ENCODE data around the gene EPOP. TPM values are rescaled to one million over a fixed set of nuclear protein-coding genes. Genes with fewer than 3 reads are reported as not detected.
"Not testable (repeated sequence)": the region's sequence is repeated elsewhere in the genome, so short reads cannot be mapped to it uniquely, and the experiment has no call there.

EPOP gene
- total RNA-seq, 4 donors from 2014 or later, result 1.3 to 5.7 (median 4.6) TPM

DNA sequence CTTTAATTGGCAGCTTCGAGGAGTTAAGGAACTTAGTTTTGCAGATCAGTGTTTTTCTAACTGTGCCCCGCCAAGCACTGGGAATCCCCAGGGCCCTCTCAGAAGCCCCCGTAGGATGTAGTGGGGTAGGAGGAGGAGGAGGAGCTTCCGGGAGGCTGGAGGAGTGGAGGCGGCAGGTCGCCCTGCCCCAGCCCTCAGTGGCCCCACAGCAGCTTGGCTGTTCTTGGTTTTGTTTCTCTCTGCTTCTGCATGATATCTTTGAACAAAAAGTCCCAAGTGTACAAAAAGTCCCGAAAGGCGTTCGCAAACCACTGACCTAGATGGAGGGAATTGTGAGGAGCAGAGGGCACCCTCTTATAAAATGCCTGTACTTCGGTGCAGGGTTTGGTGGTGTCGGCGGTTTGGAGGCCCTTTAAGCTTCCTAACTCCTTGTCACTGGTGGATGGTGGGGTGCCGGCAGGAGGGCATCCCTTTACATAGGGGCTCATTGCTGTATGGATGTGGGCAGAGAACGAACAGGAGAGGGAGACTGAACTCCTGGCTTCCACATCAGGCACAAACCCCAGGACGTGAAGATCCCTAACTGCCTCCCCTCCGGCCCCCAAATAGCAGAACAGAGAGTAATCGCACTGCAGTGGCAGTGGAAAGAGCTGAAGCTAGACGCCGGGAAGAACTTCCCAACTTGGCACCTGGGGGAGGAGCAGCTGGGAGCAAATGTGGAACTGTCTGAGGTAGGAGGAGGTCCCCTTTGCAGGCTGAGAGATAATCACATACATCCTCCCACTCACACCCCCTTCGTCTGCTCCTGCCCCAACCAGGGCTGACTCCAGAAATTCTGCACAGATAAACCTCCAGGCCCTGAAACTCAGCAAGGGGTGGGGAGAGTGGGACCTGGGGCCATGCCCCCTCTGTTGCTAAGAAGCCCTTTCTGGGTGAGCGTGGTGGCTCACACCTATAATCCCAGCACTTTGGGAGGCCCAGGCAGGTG is 20.1 kb downstream of the EPOP start:
- DNase-seq (ENCODE audit: low spot score in 2 of 2), result no peak
- Histone ChIP-seq H3K27me3 (peaks cover 0 to 55% of the 10 kb centered on the region in 2 donors), H3K9me3 (no peaks in the 10 kb centered on the region), H3K36me3 (no peaks in the 10 kb centered on the region), H3K4me3 (no peak overlapping the region), H3K27ac (no peak overlapping the region), H3K4me1 (peaks cover 0 to 14% (median 0%) of the 10 kb centered on the region in 4 donors)
- WGBS, 2 donors, result 34 to 46% methylated on average over 19 to 21 of the region's 21 CpGs
- TF ChIP-seq POLR2A (IDR thresholded peaks at IDR 0.05) (no peak), EP300 (IDR thresholded peaks at IDR 0.05) (no peak)
- TF ChIP-seq, protein P1, sequence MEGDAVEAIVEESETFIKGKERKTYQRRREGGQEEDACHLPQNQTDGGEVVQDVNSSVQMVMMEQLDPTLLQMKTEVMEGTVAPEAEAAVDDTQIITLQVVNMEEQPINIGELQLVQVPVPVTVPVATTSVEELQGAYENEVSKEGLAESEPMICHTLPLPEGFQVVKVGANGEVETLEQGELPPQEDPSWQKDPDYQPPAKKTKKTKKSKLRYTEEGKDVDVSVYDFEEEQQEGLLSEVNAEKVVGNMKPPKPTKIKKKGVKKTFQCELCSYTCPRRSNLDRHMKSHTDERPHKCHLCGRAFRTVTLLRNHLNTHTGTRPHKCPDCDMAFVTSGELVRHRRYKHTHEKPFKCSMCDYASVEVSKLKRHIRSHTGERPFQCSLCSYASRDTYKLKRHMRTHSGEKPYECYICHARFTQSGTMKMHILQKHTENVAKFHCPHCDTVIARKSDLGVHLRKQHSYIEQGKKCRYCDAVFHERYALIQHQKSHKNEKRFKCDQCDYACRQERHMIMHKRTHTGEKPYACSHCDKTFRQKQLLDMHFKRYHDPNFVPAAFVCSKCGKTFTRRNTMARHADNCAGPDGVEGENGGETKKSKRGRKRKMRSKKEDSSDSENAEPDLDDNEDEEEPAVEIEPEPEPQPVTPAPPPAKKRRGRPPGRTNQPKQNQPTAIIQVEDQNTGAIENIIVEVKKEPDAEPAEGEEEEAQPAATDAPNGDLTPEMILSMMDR (IDR thresholded peaks at IDR 0.05), result no peak

DNA sequence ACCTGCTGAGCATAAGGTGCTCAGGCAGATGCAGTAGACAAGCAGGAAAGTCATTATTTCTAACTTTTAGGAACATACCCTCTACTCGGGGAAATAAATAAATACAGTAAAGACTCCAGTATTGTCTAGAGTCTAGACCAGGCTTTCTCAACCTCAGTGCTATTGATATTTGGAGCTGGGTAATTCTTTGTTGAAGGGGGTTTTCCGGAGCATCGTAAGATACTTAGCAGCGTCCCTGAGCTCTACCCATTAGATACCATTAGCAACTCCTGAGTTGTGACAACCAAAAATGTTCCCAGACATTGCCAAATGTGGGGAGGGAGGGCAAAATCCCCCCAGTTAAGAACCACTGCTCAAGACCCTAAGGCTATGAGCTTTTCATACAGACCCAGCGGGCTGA is 21.1 kb downstream of the EPOP start:
- peaks cover 0 to 9% (median 0%) of the 10 kb centered on the region in 4 donors for H3K4me1 ChIP-seq
- peaks cover 0 to 50% of the 10 kb centered on the region in 2 donors for H3K27me3 ChIP-seq
- H3K36me3 ChIP-seq, result no peaks in the 10 kb centered on the region
- no peak overlapping the region for H3K27ac ChIP-seq
- no peak overlapping the region for H3K4me3 ChIP-seq
- no peaks in the 10 kb centered on the region for H3K9me3 ChIP-seq
- WGBS, 2 donors, result 86 to 92% methylated on average over 5 of the region's 5 CpGs
- TF ChIP-seq, protein P1 (IDR thresholded peaks at IDR 0.05), result no peak
- no peak for TF ChIP-seq EP300 (IDR thresholded peaks at IDR 0.05)
- no peak for TF ChIP-seq POLR2A (IDR thresholded peaks at IDR 0.05)
- no peak for DNase-seq (ENCODE audit: low spot score in 2 of 2)

DNA sequence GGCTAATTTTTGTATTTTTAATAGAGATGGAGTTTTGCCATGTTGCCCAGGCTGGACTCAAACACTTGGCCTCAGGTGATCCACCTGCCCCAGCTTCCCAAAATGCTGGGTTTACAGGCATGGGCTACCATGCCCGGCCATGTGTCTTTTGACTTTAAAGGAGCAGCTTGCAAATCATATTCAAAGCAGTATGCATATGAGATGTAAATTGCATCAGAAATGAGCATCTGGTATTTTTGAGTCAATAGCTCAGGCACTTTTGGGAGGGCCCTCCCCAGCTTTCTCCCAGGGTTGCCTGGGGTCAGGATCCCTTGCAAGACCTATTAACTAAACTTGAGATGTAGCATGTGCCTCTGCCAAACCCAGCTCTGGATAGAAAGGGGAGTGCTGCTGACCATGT is 21.5 kb downstream of the EPOP start:
- DNase-seq (ENCODE audit: low spot score in 2 of 2), result no peak
- 92 to 100% methylated on average over 1 of the region's 1 CpG for WGBS, 2 donors

DNA sequence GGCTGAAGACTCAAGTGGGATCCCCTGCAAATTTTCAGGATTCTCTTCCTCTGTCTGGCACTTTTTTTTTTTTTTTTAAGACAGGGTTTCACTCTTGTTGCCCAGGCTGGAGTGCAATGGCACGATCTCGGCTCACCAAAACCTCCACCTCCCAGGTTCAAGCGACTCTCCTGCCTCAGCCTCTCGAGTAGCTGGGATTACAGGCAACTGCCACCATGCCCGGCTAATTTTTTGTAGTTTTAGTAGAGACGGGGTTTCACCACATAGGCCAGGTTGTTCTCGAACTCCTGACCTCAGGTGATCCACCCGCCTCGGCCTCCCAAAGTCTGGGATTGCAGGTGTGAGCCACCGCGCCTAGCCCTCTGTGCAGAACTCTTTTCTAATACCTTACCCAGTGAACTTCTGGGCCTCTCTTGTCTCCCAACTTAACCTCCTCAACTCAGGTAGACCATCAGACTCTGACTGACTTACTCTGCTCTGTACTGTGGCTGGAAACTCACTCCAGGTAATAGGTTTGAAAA is 24.0 kb downstream of the EPOP start:
- not testable (repeated sequence) for H3K4me1 ChIP-seq; H3K36me3 ChIP-seq; H3K27ac ChIP-seq; DNase-seq (ENCODE audit: low spot score in 2 of 2); H3K9me3 ChIP-seq; H3K4me3 ChIP-seq
- 92 to 93% methylated on average over 11 of the region's 11 CpGs for WGBS, 2 donors
- H3K27me3 ChIP-seq, result peaks cover 0 to 26% of the 10 kb centered on the region in 2 donors

More for the DNA sequence above, 21.5 kb downstream of the EPOP start:
- Histone ChIP-seq H3K36me3 (no peaks in the 10 kb centered on the region), H3K27me3 (peaks cover 0 to 45% of the 10 kb centered on the region in 2 donors), H3K9me3 (no peaks in the 10 kb centered on the region), H3K4me3 (no peak overlapping the region), H3K27ac (no peak overlapping the region), H3K4me1 (peaks cover 0 to 8% (median 0%) of the 10 kb centered on the region in 4 donors)
- no peak for TF ChIP-seq POLR2A (IDR thresholded peaks at IDR 0.05)
- TF ChIP-seq, protein P1 (IDR thresholded peaks at IDR 0.05), result no peak
- TF ChIP-seq EP300 (IDR thresholded peaks at IDR 0.05), result no peak

DNA sequence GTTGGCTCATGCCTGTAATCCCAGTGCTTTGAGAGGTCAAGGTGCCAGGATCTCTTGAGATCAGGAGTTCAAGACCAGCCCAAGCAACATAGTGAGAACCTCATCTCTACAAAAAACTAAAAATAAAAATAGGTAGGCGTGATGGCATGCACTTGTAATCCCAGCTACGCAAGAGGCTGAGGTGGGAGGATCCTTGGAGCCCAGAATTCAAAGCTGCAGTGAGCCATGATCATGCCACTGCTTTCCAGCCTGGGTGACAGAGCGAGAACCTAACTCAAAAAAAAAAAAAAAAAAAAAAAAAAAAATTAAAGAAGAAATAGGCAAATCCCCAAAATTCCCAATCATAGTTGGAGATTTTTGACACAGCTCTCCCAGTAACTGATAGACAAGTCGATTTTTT is 36.8 kb downstream of the EPOP start:
- Histone ChIP-seq H3K27ac (no peak overlapping the region), H3K4me3 (no peak overlapping the region), H3K27me3 (no peaks in the 10 kb centered on the region), H3K9me3 (no peaks in the 10 kb centered on the region), H3K36me3 (no peaks in the 10 kb centered on the region), H3K4me1 (no peaks in the 10 kb centered on the region)
- no peak for DNase-seq (ENCODE audit: low spot score in 2 of 2)
- TF ChIP-seq, protein P1 (IDR thresholded peaks at IDR 0.05), result no peak
- 81 to 82% methylated on average over 4 of the region's 4 CpGs for WGBS, 2 donors
